Fibroblast of villous mesenchyme (primary cell): ENCODE data around the gene NEUROG1. TPM values are rescaled to one million over a fixed set of nuclear protein-coding genes. Genes with fewer than 3 reads are reported as not detected.

Source experiments
- DNase-seq: peaks from one replicate; pipeline ENCODE4 v3.0.0-alpha.2; 2010; ENCODE audit warnings: low read depth
- H3K4me3 ChIP-seq: 2 replicates; pipeline ENCODE4 v1.5.1; 2011; ENCODE audit warnings: low read depth, mild to moderate bottlenecking, low read length
- CTCF ChIP-seq: IDR thresholded peaks from 2 replicates; pipeline ENCODE4 v1.5.1; 2012; ENCODE audit warnings: low read depth, mild to moderate bottlenecking, low read length; ENCODE audit not compliant: insufficient read depth
- total RNA-seq: library from RNA; depleted of rRNA; stranded (reverse); fragments of >200 nt; gene quantifications from 2 replicates; pipeline ENCODE4 v1.2.3, GENCODE V29; 2012

Gene NEUROG1
- total RNA-seq, 1 donor, result not detected

- no peak for TF ChIP-seq CTCF
- DNase-seq, result no peak
- no peak overlapping the region for H3K4me3 ChIP-seq
These were observed 49.4 kb downstream of the NEUROG1 start for GRCh38 chr5:135486131-135487036.

GRCh38 chr5:135484674-135485086 is 51.1 kb downstream of the NEUROG1 start:
- no peak overlapping the region for H3K4me3 ChIP-seq
- TF ChIP-seq CTCF, result no peak
- DNase-seq, result no peak

Other genes starting within 250 kb of the NEUROG1 start
- 161 and 171 TPM in 2 replicates for gene MACROH2A1, start 136.7 kb downstream of the NEUROG1 start, total RNA-seq
- not detected in 2 replicates for gene DCANP1, start 88.6 kb downstream of the NEUROG1 start, total RNA-seq
- gene TIFAB, start 83.6 kb downstream of the NEUROG1 start, total RNA-seq, result not detected in 2 replicates
- gene CXCL14, start 43.0 kb upstream of the NEUROG1 start, total RNA-seq, result not detected in 2 replicates